ENCODE results near the gene NMB. TPM values are rescaled to one million over a fixed set of nuclear protein-coding genes. Genes with fewer than 3 reads are reported as not detected.
"Not testable (repeated sequence)": the region's sequence is repeated elsewhere in the genome, so short reads cannot be mapped to it uniquely, and the experiment has no call there.

NMB gene, protein sequence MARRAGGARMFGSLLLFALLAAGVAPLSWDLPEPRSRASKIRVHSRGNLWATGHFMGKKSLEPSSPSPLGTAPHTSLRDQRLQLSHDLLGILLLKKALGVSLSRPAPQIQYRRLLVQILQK
- total RNA-seq, result 1 to 10 TPM; 1.1 to 1.7 TPM

DNA sequence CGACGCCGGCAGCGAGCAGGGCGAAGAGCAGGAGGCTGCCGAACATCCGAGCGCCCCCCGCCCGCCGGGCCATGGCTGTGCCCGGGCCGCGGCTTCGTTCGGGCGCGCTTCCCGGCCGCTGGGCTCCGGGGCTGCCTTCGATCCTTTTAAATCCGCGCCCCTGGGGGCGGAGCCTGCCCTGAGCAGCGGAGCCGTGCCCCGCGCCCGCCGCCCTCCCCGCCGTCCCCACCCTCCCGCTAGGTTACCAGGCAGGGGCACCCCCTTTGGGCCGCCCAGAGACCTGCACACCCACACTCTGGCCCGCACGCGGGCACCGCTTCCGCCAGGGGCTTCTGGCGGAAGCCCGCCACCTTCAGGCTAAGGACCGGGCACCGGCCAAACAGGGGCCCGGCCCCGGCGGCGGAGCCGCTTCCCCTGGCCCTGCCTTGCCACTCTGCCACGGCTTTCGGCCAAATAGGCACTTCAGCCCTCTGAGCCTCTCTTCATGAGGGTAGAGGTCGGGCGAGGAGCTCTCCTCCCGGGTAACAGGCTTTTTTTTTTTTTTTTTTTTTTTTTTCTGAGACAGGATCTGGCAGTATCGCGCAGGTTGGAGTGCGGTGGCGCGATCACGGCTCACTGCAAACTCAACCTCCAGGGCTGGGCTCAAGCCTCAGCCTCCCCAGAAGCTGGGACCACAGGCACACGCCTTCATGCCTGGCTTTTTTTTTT is at the start of gene NMB:
TSS of gene NMB (minus strand) at position 120 of the 708 bp plus-strand sequence. CDS start at position 73, 47 bp downstream.
- POLR2A ChIA-PET, result interaction anchor here (0.9 to 2.0 kb wide), 5 partner anchors 26 to 89 kb away, joined by 3 to 17 read pairs (median 4); partner anchors contain the start of gene SEC11A
- peak within 1 kb of the TSS; percentile 80 for H3K4me3 Mint-ChIP-seq
- ATAC-seq (ENCODE audit: low read depth), result peak; percentile 71
- peaks cover 4% of the 10 kb centered on the region for H3K36me3 Mint-ChIP-seq
- H3K4me1 Mint-ChIP-seq, result peaks cover 14% of the 10 kb centered on the region
- no peaks in the 10 kb centered on the region for H3K9me3 Mint-ChIP-seq
- peak; percentile 86 for DNase-seq
- no peaks in the 10 kb centered on the region for H3K27me3 Mint-ChIP-seq
- peak within 1 kb of the TSS; percentile 73 for H3K27ac Mint-ChIP-seq

DNA sequence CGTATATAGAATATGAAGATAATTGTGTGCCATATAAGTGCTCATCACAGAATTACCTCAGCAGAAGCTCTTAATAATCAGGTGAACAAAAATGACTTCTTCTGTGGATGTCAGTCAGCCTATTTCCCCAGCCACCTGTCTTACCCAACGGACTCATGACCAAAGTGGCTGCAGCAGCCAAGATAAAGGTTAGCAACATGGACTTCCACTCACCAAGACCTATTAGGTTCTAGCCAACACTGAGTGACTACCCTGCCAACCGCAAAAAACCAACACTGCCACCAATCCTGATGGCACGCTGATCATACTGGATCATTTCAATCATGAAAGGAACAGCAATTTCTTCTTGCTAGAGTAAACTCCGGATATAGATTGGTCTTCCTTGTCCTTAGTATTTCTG is 45.8 kb upstream of the NMB start:
- peaks cover 24% of the 10 kb centered on the region for H3K4me1 Mint-ChIP-seq

DNA sequence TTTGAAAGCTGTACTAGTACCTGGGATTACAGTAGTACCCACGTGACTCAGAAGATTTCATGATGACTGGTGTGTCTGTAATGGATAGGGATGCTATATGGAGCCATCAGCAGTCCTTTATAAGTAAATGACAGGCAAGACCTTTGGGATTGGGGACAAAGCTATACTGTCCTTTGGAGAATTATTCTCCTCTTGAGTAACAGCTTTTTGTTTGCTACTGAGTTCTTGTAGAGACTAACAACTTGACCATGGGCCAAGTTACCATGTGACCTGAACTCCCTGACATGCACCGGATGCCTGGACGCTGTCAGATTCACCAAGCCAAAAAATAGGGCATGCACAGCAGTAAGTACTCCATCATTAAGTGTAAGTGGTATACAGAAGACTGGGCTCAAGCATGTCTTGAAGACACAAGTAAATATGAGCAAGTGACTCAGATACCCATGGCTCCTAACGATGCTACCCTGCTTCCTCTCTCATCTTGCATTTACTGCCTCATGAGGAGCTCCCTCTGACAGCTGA is 45.0 kb upstream of the NMB start:
- Mint-ChIP-seq H3K27ac (no peak overlapping the region), H3K36me3 (peaks cover 17% of the 10 kb centered on the region), H3K4me3 (no peak overlapping the region), H3K9me3 (no peaks in the 10 kb centered on the region), H3K4me1 (peaks cover 22% of the 10 kb centered on the region), H3K27me3 (no peaks in the 10 kb centered on the region)
- POLR2A ChIA-PET, result no interaction called here
- DNase-seq (no peak), ATAC-seq (ENCODE audit: low read depth) (no peak)

More for the DNA sequence above, 45.8 kb upstream of the NMB start:
- no peaks in the 10 kb centered on the region for H3K9me3 Mint-ChIP-seq
- no peak overlapping the region for H3K27ac Mint-ChIP-seq
- POLR2A ChIA-PET, result no interaction called here
- DNase-seq (no peak), ATAC-seq (ENCODE audit: low read depth) (no peak)
- no peaks in the 10 kb centered on the region for H3K27me3 Mint-ChIP-seq
- no peak overlapping the region for H3K4me3 Mint-ChIP-seq
- H3K36me3 Mint-ChIP-seq, result peaks cover 25% of the 10 kb centered on the region

DNA sequence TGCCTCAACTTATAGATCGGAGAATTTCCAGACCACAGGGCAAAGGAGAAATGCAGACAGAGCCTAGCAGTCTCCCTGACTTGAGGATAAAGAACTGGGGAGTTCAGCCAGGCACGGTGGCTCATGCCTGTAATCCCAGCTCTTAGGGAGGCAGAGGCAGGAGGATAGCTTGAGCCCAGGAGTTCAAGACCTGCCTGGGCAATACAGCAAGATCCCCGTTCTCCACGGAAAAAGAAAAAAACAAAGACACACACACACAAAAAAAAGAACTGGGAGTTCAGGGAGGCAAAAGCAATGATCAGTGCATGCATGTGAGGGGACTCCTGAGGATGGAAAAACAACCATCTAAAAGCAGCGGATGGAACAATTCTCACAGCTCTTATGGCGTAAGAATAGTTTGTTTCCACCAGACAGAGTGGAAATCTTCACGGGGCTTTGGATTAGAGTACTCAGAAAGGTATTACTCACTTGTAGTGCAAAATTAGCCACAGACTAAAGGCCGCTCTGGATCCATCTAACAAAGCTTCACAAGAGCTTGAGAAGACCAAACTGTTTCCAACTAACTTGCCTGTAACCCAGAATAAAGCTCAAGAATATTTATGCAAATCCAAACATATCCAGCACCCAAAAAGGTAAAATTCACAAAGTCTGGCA is 41.7 kb upstream of the NMB start:
- no peak for ATAC-seq (ENCODE audit: low read depth)
- POLR2A ChIA-PET, result no interaction called here
- no peak overlapping the region for H3K4me3 Mint-ChIP-seq

DNA sequence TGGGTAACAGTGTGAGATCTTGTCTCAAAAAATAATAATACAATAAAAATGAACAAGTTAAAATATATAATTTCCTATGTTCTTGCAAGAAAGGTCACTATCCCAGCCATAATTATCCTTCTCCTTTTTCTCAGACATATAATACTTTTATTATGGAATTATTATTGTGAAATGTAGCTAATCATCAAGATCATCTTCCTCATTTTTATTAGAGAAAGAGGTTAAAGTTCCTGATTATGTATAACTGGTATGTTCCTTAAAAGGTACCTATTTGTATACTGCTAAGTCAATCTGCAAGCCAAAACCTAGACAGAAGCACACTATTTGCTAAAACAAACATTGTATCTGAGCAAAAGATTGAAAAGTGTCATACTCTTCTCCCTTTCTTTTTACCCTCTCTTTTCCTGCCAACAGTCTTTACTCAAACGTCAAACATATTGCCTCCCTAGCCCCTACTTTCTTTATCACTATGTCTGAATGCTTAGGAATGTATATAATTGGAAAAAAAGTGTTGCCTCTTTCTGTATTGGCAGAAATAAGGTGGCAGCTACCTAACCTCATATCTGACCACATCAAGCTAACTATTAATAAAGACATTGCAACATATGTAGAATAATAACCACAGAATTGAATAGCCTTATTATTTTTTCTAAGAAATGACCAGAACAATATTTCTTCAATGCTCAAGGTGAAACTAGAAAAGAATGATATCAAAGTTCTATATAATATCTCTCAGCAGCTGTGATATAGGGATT is 39.4 kb upstream of the NMB start:
- Mint-ChIP-seq H3K9me3 (no peaks in the 10 kb centered on the region), H3K4me1 (peaks cover 11% of the 10 kb centered on the region), H3K4me3 (no peak overlapping the region), H3K27me3 (no peaks in the 10 kb centered on the region), H3K27ac (no peak overlapping the region), H3K36me3 (peaks cover 13% of the 10 kb centered on the region)
- no peak for ATAC-seq (ENCODE audit: low read depth)
- no peak for DNase-seq
- POLR2A ChIA-PET, result interaction anchor here (1.0 kb wide), 1 partner anchor 10 kb away, joined by 3 read pairs; no protein-coding TSS in a partner anchor

More for the DNA sequence above, 41.7 kb upstream of the NMB start:
- no peak for DNase-seq
- Mint-ChIP-seq H3K27me3 (no peaks in the 10 kb centered on the region), H3K9me3 (no peaks in the 10 kb centered on the region), H3K27ac (peak overlapping the region; percentile 6), H3K36me3 (peaks cover 12% of the 10 kb centered on the region), H3K4me1 (peaks cover 21% of the 10 kb centered on the region)

DNA sequence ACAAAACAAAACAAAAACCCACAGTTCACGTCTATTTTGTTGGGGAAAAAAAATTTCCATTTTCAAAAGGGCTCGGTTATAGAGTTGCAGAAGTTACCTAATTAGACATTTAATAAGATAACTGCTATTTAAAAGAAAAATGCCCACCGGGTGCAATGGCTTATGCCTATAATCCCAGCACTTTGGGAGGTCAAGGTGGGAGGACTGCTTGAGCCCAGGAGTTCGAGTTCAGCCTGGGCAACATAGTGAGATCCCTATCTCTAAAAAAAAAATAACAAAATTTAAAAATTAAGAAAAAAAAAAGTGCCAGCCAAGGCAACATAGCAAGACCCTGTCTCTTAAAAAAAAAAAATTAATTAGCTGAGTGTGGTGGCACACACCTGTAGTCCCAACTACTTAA is 38.8 kb upstream of the NMB start:
- peaks cover 11% of the 10 kb centered on the region for H3K4me1 Mint-ChIP-seq
- DNase-seq (no peak), ATAC-seq (ENCODE audit: low read depth) (no peak)
- H3K4me3 Mint-ChIP-seq, result no peak overlapping the region
- POLR2A ChIA-PET, result no interaction called here
- H3K36me3 Mint-ChIP-seq, result peaks cover 20% of the 10 kb centered on the region
- H3K27me3 Mint-ChIP-seq, result no peaks in the 10 kb centered on the region
- no peak overlapping the region for H3K27ac Mint-ChIP-seq
- H3K9me3 Mint-ChIP-seq, result no peaks in the 10 kb centered on the region

DNA sequence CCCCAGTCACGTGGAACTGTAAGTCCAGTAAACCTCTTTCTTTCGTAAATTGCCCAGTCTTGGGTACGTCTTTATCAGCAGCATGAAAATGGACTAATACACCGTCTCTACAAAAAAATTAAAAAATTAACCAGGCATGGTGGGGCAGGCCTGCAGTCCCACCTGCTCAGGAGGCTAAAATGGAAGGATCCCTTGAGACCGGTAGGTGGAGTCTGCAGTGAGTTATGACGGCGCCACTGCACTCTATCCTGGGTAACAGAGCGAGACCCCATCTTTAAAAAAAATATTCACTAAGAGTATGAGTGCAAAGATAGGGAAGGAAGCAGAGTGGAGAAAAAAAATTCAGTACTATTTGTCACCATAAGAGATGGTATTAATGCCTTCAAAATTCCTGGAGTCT is 32.3 kb upstream of the NMB start:
- H3K36me3 Mint-ChIP-seq, result peaks cover 43% of the 10 kb centered on the region
- POLR2A ChIA-PET, result no interaction called here
- DNase-seq, result no peak
- ATAC-seq (ENCODE audit: low read depth), result no peak
- no peak overlapping the region for H3K27ac Mint-ChIP-seq
- no peak overlapping the region for H3K4me3 Mint-ChIP-seq
- H3K9me3 Mint-ChIP-seq, result no peaks in the 10 kb centered on the region
- peaks cover 4% of the 10 kb centered on the region for H3K4me1 Mint-ChIP-seq
- H3K27me3 Mint-ChIP-seq, result no peaks in the 10 kb centered on the region

DNA sequence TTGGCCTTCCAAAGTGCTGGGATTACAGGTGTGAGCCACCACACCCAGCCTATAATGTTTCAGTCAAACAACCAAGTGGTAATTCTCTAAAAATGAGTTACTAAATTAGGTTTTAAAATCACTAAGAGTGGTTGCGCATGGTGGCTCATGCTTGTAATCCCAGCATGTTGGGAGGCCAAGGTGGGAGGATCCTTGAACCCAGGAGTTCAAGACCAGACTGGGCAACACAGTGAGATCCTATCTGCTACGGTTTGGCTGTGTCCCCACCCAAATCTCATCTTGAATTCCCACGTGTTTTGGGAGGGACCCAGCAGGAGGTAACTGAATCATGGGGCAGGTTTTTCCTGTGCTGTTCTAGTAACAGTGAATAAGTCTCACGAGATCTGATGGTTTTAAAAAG is 31.9 kb upstream of the NMB start:
- DNase-seq (no peak), ATAC-seq (ENCODE audit: low read depth) (no peak)
- Mint-ChIP-seq H3K27me3 (no peaks in the 10 kb centered on the region), H3K4me1 (peaks cover 4% of the 10 kb centered on the region), H3K4me3 (no peak overlapping the region), H3K36me3 (peaks cover 45% of the 10 kb centered on the region), H3K9me3 (no peaks in the 10 kb centered on the region), H3K27ac (no peak overlapping the region)
- POLR2A ChIA-PET, result no interaction called here

DNA sequence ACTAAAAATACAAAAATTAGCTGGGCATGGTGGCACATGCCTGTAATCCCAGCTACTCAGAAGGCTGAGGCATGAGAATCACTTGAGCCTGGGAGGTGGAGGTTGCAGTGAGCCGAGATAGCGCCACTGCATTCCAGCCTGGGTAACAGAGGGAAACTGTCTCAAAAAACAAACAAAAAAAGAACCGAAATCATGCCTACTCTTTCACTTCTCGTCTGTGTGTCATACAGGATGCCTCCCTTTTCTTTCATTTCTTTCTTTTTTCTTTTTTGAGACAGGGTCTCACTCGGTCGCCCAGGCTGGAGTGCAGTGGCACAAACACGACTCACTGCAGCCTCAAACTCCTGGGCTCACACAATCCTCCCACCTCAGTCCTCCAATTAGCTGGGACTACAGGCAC is 28.4 kb upstream of the NMB start:
- ATAC-seq (ENCODE audit: low read depth), result not testable (repeated sequence)
- POLR2A ChIA-PET, result interaction anchor here (0.6 kb wide), 1 partner anchor 25 kb away, joined by 3 read pairs; no protein-coding TSS in a partner anchor

DNA sequence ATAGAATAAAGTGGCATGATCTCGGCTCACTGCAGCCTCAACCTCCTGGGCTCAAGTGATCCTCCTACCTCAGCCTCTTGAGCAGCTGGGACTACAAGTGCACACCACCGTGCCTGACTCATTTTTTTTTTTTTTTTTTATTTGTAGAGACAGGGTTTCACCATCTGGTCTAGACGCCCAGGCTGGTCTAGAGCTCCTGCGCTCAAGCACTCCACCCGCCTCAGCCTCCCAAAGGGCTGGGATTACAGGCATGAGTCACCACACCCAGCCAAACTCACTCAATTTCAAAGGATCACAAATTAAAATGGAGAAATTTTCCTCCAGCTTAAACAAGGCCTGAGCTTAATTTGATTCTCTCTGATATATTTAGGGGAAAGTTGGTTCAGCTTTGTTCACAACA is 27.3 kb upstream of the NMB start:
- Mint-ChIP-seq H3K4me1 (peaks cover 5% of the 10 kb centered on the region), H3K4me3 (no peak overlapping the region), H3K27ac (no peak overlapping the region), H3K36me3 (peaks cover 35% of the 10 kb centered on the region), H3K9me3 (no peaks in the 10 kb centered on the region), H3K27me3 (no peaks in the 10 kb centered on the region)
- DNase-seq, result no peak
- POLR2A ChIA-PET, result no interaction called here
- ATAC-seq (ENCODE audit: low read depth), result no peak

More for the DNA sequence above, 28.4 kb upstream of the NMB start:
- H3K27me3 Mint-ChIP-seq, H3K27ac Mint-ChIP-seq, H3K4me3 Mint-ChIP-seq, H3K9me3 Mint-ChIP-seq, DNase-seq, H3K4me1 Mint-ChIP-seq: not testable (repeated sequence)
- H3K36me3 Mint-ChIP-seq, result peaks cover 42% of the 10 kb centered on the region

DNA sequence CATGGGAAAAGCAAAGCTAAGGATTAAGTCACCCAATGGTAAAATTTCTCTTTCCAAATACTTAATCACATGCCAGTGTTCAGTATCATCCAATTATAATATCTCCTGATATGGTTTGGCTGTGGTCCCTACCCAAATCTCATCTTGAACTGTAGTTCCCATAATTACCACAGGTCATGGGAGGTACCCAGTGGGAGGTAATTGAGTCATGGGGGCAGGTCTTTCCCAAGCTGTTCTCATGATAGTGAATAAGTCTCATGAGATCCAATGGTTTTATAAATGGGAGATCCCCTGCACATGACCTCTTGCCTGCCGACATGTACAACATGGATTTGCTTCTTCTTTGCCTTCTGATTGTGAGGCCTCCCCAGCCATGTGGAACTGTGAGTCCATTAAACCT is 26.1 kb upstream of the NMB start:
- POLR2A ChIA-PET, result no interaction called here
- H3K27me3 Mint-ChIP-seq, result no peaks in the 10 kb centered on the region
- peaks cover 5% of the 10 kb centered on the region for H3K4me1 Mint-ChIP-seq

DNA sequence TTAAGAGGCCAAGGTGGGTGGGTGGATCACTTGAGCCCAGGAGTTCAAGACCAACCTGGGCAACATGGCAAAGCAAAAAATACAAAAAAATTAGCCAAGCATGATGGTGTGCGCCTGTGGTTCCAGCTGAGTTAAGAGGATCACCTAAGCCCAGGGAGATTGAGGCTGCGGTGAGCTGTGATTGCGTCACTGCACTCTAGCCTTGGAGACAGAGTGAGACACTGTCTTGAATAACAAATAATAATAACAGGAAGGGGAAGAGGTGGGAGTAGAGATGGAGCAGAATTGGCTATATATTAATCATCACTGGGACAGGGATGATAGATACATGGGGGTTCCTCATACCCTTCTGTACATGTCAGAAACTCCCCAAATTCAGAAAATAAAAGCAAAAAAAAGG is 23.8 kb upstream of the NMB start:
- ATAC-seq (ENCODE audit: low read depth), result no peak
- Mint-ChIP-seq H3K27ac (no peak overlapping the region), H3K27me3 (no peaks in the 10 kb centered on the region), H3K36me3 (peaks cover 20% of the 10 kb centered on the region), H3K9me3 (no peaks in the 10 kb centered on the region), H3K4me1 (peaks cover 5% of the 10 kb centered on the region), H3K4me3 (no peak overlapping the region)
- POLR2A ChIA-PET, result no interaction called here
- no peak for DNase-seq

More for the DNA sequence above, 26.1 kb upstream of the NMB start:
- Mint-ChIP-seq H3K36me3 (peaks cover 34% of the 10 kb centered on the region), H3K9me3 (no peaks in the 10 kb centered on the region), H3K4me3 (no peak overlapping the region), H3K27ac (no peak overlapping the region)
- ATAC-seq (ENCODE audit: low read depth), result no peak
- DNase-seq, result no peak

DNA sequence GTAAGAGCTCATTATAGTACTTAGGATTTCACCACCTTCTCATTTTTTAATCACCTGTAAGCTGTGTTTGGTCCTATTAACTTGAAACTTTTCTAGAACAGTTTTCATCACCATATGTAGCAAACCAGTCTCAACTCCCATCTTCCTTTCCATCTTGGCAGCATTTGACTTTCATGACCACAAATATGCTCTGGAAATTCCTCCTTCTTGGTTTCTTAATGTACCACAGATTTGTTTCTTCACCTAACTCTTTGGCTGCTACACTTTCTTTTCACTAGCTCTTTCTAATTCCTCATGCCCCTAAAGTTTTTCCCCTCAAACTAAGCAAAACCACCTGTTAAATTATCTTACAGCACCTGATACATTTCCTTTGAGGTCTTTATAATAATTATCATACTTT is 13.2 kb upstream of the NMB start:
- Mint-ChIP-seq H3K4me3 (no peak overlapping the region), H3K4me1 (peaks cover 5% of the 10 kb centered on the region), H3K27me3 (no peaks in the 10 kb centered on the region), H3K36me3 (peaks cover 25% of the 10 kb centered on the region), H3K27ac (no peak overlapping the region), H3K9me3 (no peaks in the 10 kb centered on the region)
- POLR2A ChIA-PET, result interaction anchor here (1.1 kb wide), 1 partner anchor 11 kb away, joined by 4 read pairs; no protein-coding TSS in a partner anchor
- ATAC-seq (ENCODE audit: low read depth) (no peak), DNase-seq (no peak)
